Measurements from ENCODE around the gene ITGAL. TPM values are rescaled to one million over a fixed set of nuclear protein-coding genes. Genes with fewer than 3 reads are reported as not detected.

The ITGAL gene
- total and polyA plus RNA-seq, 2 of the 13 experiments (the other 11 are each of a cell fraction or from before 2014, with no cell fraction given) = 0.86 to 1.2 TPM

- no peak for DNase-seq (ENCODE audit: low spot score)
- CTCF ChIA-PET (ENCODE audit: low intra/inter-chr PET ratio, low total read pairs) = no interaction called here
- Histone ChIP-seq H3K27me3 (ENCODE audit: control insufficient read depth in 1 of 2, insufficient read depth in 2 of 2, low read length in 2 of 2) (no peaks in the 10 kb centered on the region; a peak in 1 of 5 replicates), H3K9me3 (ENCODE audit: low read length) (no peaks in the 10 kb centered on the region), H3K79me2 (ENCODE audit: insufficient read depth, low read length) (no peaks in the 10 kb centered on the region), H3K27ac (ENCODE audit: extremely low read length, insufficient read depth, low read length) (no peak overlapping the region), H4K20me1 (ENCODE audit: insufficient read depth, low read length) (no peaks in the 10 kb centered on the region), H3K4me1 (ENCODE audit: insufficient read depth, low read length) (peaks cover 17% of the 10 kb centered on the region), H3K4me3 (replicated peaks in 1 of 3; ENCODE audit: insufficient read depth in 1 of 3, low read depth in 2 of 3, low read length in 3 of 3) (no peak overlapping the region), H3K4me2 (ENCODE audit: low read depth, low read length) (no peak overlapping the region), H3K9ac (ENCODE audit: insufficient read depth, low read depth, low read length) (no peak overlapping the region), H3K36me3 (replicated peaks in 1 of 2; ENCODE audit: control insufficient read depth in 1 of 2, insufficient read depth in 2 of 2, low read length in 2 of 2) (no peaks in the 10 kb centered on the region), H2AFZ (ENCODE audit: low read length) (no peak overlapping the region)
- WGBS (ENCODE audit: low lambda C conversion rate) = 64% methylated on average over 10 of the region's 11 CpGs
- no peak for FAIRE-seq
- no TSS peak for BruUV-seq (replicated peaks)
- no peak; the same call in 2 of the 3 replicates for ATAC-seq
- POLR2A ChIA-PET = no interaction called here
- in situ Hi-C loops (cut with HindIII; ENCODE audit: extremely low pct_ligation_motif_present, low pct_unique_long_range_greater_than_20kb) = no loop called here
- TF ChIP-seq MIER2 (CRISPR knock-in tag; IDR thresholded peaks at IDR 0.05) = no peak
- TF ChIP-seq ZNF207 (IDR thresholded peaks at IDR 0.05; ENCODE audit: borderline replicate concordance) = no peak
- no peak for TF ChIP-seq SP1 (IDR thresholded peaks at IDR 0.05)
- no peak for TF ChIP-seq SP1 (CRISPR knock-in tag; IDR thresholded peaks at IDR 0.05)
- no peak for TF ChIP-seq ZNF746 (CRISPR knock-in tag; IDR thresholded peaks at IDR 0.05)
- TF ChIP-seq, protein P1, sequence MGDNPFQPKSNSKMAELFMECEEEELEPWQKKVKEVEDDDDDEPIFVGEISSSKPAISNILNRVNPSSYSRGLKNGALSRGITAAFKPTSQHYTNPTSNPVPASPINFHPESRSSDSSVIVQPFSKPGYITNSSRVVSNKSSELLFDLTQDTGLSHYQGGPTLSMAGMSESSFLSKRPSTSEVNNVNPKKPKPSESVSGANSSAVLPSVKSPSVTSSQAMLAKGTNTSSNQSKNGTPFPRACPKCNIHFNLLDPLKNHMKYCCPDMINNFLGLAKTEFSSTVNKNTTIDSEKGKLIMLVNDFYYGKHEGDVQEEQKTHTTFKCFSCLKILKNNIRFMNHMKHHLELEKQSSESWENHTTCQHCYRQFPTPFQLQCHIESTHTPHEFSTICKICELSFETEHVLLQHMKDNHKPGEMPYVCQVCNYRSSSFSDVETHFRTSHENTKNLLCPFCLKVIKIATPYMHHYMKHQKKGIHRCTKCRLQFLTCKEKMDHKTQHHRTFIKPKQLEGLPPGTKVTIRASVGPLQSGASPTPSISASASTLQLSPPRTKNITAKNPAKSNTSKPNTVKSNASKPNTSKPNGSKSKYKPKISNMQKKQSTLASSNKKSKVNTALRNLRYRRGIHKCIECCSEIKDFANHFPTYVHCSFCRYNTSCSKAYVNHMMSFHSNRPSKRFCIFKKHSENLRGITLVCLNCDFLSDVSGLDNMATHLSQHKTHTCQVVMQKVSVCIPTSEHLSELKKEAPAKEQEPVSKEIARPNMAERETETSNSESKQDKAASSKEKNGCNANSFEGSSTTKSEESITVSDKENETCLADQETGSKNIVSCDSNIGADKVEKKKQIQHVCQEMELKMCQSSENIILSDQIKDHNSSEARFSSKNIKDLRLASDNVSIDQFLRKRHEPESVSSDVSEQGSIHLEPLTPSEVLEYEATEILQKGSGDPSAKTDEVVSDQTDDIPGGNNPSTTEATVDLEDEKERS (CRISPR knock-in tag; IDR thresholded peaks at IDR 0.05) = no peak
- TF ChIP-seq, protein P2, sequence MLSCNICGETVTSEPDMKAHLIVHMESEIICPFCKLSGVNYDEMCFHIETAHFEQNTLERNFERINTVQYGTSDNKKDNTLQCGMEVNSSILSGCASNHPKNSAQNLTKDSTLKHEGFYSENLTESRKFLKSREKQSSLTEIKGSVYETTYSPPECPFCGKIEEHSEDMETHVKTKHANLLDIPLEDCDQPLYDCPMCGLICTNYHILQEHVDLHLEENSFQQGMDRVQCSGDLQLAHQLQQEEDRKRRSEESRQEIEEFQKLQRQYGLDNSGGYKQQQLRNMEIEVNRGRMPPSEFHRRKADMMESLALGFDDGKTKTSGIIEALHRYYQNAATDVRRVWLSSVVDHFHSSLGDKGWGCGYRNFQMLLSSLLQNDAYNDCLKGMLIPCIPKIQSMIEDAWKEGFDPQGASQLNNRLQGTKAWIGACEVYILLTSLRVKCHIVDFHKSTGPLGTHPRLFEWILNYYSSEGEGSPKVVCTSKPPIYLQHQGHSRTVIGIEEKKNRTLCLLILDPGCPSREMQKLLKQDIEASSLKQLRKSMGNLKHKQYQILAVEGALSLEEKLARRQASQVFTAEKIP (CRISPR knock-in tag; IDR thresholded peaks at IDR 0.05; ENCODE audit: borderline replicate concordance) = no peak
- TF ChIP-seq ZBTB38 (CRISPR knock-in tag; IDR thresholded peaks at IDR 0.05) = no peak
- TF ChIP-seq GATAD2A (CRISPR knock-in tag; IDR thresholded peaks at IDR 0.05) = no peak
- no peak for TF ChIP-seq TFAP4 (IDR thresholded peaks at IDR 0.05; ENCODE audit: borderline replicate concordance, low read depth)
- no peak for TF ChIP-seq ARNT2 (CRISPR knock-in tag; IDR thresholded peaks at IDR 0.05; ENCODE audit: low read depth)
- TF ChIP-seq, protein P3, sequence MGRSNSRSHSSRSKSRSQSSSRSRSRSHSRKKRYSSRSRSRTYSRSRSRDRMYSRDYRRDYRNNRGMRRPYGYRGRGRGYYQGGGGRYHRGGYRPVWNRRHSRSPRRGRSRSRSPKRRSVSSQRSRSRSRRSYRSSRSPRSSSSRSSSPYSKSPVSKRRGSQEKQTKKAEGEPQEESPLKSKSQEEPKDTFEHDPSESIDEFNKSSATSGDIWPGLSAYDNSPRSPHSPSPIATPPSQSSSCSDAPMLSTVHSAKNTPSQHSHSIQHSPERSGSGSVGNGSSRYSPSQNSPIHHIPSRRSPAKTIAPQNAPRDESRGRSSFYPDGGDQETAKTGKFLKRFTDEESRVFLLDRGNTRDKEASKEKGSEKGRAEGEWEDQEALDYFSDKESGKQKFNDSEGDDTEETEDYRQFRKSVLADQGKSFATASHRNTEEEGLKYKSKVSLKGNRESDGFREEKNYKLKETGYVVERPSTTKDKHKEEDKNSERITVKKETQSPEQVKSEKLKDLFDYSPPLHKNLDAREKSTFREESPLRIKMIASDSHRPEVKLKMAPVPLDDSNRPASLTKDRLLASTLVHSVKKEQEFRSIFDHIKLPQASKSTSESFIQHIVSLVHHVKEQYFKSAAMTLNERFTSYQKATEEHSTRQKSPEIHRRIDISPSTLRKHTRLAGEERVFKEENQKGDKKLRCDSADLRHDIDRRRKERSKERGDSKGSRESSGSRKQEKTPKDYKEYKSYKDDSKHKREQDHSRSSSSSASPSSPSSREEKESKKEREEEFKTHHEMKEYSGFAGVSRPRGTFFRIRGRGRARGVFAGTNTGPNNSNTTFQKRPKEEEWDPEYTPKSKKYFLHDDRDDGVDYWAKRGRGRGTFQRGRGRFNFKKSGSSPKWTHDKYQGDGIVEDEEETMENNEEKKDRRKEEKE (IDR thresholded peaks at IDR 0.05) = no peak
- no peak for TF ChIP-seq TAF1 (CRISPR knock-in tag; IDR thresholded peaks at IDR 0.05)
- no peak for TF ChIP-seq KDM4B (CRISPR knock-in tag; IDR thresholded peaks at IDR 0.05)
- no peak for TF ChIP-seq DRAP1 (CRISPR knock-in tag; IDR thresholded peaks at IDR 0.05)
- TF ChIP-seq MYNN (CRISPR knock-in tag; IDR thresholded peaks at IDR 0.05; ENCODE audit: low read depth) = no peak
- TF ChIP-seq ZNF850 (CRISPR knock-in tag; conservative IDR thresholded peaks at IDR 0.05) = no peak
- no peak for TF ChIP-seq TAF15 (IDR thresholded peaks at IDR 0.05; ENCODE audit: low read depth, low read length, poor library complexity, severe bottlenecking)
- intact Hi-C loops (cut with micrococcal nuclease; ENCODE audit: unreplicated experiment) = no loop called here
Measured at GRCh38 chr16:30493941-30494488, 21.5 kb downstream of the ITGAL start.
